ENCODE measurements around the gene CYP21A2. TPM values are rescaled to one million over a fixed set of nuclear protein-coding genes. Genes with fewer than 3 reads are reported as not detected.
"Not testable (repeated sequence)": the region's sequence is repeated elsewhere in the genome, so short reads cannot be mapped to it uniquely, and the experiment has no call there.

Gene CYP21A2
- total and polyA plus RNA-seq, 8 donors, result 0.23 to 2.7 (median 0.77) TPM

DNA sequence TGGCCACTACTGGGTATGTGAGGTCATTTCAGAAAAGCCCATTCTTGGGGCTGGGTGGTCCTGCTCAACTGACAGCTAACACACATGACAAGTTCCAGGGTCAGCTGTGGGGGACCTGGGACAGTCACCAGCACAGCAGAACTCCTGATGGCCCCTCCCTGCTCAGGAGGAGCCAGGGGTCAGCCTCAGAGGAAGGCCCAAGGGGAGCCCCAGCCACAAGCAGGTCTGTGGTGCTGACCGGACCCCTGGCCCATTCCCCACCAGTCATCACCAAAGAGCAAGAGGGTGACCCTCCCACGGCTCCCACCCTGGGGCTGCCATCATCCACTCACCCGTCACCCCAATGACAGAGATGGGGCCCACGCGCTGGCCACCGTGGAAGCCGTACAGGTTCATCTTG is 18.0 kb downstream of the CYP21A2 start:
- WGBS, 2 donors, result 74 to 96% methylated on average over 7 of the region's 7 CpGs
- H3K27ac ChIP-seq, result no peak overlapping the region
- TF ChIP-seq, protein P1, sequence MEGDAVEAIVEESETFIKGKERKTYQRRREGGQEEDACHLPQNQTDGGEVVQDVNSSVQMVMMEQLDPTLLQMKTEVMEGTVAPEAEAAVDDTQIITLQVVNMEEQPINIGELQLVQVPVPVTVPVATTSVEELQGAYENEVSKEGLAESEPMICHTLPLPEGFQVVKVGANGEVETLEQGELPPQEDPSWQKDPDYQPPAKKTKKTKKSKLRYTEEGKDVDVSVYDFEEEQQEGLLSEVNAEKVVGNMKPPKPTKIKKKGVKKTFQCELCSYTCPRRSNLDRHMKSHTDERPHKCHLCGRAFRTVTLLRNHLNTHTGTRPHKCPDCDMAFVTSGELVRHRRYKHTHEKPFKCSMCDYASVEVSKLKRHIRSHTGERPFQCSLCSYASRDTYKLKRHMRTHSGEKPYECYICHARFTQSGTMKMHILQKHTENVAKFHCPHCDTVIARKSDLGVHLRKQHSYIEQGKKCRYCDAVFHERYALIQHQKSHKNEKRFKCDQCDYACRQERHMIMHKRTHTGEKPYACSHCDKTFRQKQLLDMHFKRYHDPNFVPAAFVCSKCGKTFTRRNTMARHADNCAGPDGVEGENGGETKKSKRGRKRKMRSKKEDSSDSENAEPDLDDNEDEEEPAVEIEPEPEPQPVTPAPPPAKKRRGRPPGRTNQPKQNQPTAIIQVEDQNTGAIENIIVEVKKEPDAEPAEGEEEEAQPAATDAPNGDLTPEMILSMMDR (IDR thresholded peaks at IDR 0.05), result no peak
- no peak for FAIRE-seq
- no peak overlapping the region for H3K4me3 ChIP-seq
- intact Hi-C loops (cut with DNase I), result no loop called here
- H3K36me3 ChIP-seq, result no peaks in the 10 kb centered on the region
- H3K9me3 ChIP-seq, result no peaks in the 10 kb centered on the region
- ATAC-seq, result no peak
- H3K27me3 ChIP-seq, result no peaks in the 10 kb centered on the region
- no peak for DNase-seq
- H3K4me1 ChIP-seq, result no peaks in the 10 kb centered on the region

DNA sequence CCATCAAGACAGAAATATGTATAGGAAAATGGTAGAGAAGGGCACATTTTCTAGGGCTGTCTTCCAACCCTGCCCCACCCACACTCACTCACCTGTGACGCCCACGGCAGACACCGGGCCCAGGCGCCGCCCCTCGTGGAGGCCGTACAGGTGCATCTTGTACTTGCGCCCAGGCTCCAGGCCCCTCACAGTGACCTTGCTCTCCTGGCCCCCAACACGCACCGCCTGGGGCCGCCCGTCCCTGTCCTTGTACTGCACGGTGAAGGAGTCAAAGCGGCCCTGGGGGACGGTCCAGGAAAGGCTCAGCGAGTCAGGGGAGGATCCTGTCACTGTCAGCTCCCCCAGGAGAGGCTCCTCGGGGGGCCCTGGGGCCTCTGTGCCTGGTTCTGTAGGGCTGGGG is 19.8 kb downstream of the CYP21A2 start:
- no peak for DNase-seq
- H3K27ac ChIP-seq, result no peak overlapping the region
- TF ChIP-seq, protein P1 (IDR thresholded peaks at IDR 0.05), result no peak
- ATAC-seq, result no peak
- H3K9me3 ChIP-seq, result no peaks in the 10 kb centered on the region
- H3K27me3 ChIP-seq, result no peaks in the 10 kb centered on the region
- H3K4me1 ChIP-seq, result no peaks in the 10 kb centered on the region
- no peak for FAIRE-seq
- no peaks in the 10 kb centered on the region for H3K36me3 ChIP-seq
- intact Hi-C loops (cut with DNase I), result no loop called here
- H3K4me3 ChIP-seq, result no peak overlapping the region
- WGBS, 2 donors, result 65 to 76% methylated on average over 17 of the region's 17 CpGs

DNA sequence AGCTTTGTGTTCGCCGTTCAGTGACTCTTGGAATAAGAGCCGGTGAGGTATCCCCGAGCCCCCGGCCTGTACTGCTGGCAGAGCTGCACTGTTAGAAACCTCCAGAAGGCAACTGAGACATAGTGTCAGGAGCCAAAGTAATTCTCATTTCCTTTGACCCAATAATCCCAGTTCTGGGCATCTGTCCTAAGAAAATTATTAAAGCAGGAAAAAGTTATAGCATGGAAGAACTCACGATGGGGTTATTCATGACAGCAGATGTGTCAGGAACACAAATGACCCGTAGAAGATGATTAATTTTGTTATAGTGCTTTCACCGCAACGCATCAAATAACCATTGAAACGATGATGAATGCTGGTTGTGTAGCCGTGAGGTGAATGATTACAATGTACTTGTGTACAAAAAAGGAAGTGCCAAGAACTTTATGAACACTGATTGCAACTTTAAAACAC is 20.3 kb downstream of the CYP21A2 start:
- Histone ChIP-seq H3K4me1 (no peaks in the 10 kb centered on the region), H3K27ac (no peak overlapping the region), H3K4me3 (no peak overlapping the region), H3K27me3 (no peaks in the 10 kb centered on the region), H3K9me3 (no peaks in the 10 kb centered on the region), H3K36me3 (no peaks in the 10 kb centered on the region)
- ATAC-seq (no peak), FAIRE-seq (no peak), DNase-seq (no peak)
- 46 to 51% methylated on average over 11 of the region's 11 CpGs for WGBS, 2 donors
- TF ChIP-seq, protein P1 (IDR thresholded peaks at IDR 0.05), result no peak
- intact Hi-C loops (cut with DNase I), result no loop called here

DNA sequence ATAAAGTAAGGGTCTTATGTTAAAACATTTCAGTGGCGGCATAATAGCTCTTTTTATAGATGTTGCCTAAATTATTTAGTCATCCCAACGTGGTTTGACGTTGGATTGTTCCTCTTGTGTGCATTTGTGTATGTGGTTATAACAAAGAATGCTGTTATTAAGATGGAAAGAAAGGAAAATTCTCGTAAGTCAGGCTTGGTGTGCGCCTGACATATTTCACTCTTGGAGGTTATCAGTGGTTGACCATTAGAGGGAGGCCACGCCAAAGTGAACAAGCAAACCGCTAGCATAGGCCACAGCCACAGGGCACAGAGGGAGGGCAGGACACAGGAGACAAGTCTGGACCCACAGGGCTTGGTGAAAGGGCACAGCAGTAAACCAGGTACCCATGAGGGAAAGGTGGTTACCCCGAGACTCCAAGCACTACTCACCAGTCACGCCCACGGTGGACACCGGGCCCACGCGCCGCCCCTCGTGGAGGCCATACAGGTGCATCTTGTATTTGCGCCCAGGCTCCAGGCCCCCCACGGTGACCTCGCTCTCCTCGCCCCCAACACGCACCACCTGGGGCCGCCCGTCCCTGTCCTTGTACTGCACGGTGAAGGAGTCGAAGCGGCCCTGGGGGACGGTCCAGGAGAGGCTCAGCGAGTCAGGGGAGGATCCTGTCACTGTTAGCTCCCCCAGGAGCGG is 22.9 kb downstream of the CYP21A2 start:
- FAIRE-seq (no peak), DNase-seq (no peak), ATAC-seq (no peak)
- Histone ChIP-seq H3K27ac (no peak overlapping the region), H3K9me3 (no peaks in the 10 kb centered on the region), H3K4me1 (no peaks in the 10 kb centered on the region), H3K4me3 (no peak overlapping the region), H3K27me3 (no peaks in the 10 kb centered on the region), H3K36me3 (no peaks in the 10 kb centered on the region)
- 77 to 85% methylated on average over 24 to 28 of the region's 28 CpGs for WGBS, 2 donors
- intact Hi-C loops (cut with DNase I), result no loop called here
- TF ChIP-seq, protein P1 (IDR thresholded peaks at IDR 0.05), result no peak

DNA sequence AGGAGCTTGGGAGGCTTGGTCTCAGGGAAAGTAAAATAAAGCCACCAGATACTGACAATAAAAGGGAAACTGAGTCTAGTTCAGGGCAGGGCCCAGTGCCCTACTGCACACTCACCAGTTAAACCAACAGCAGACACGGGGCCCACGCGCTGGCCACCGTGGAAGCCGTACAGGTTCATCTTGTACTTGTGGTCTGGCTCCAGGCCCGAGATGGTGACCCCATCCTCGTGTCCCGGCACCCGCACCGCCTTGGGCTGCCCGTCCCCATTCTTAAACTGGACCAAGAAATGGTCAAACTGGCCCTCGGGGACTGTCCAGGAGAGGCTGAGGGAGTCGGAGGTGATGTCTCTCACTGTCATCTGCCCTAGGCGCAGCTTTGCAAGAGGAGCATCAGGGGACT is 26.5 kb downstream of the CYP21A2 start:
- Histone ChIP-seq H3K9me3 (no peaks in the 10 kb centered on the region), H3K36me3 (no peaks in the 10 kb centered on the region), H3K27me3 (no peaks in the 10 kb centered on the region), H3K4me1 (no peaks in the 10 kb centered on the region), H3K4me3 (no peak overlapping the region), H3K27ac (no peak overlapping the region)
- FAIRE-seq (no peak), ATAC-seq (no peak), DNase-seq (no peak)
- whole genome bisulfite sequencing, 2 donors, result 80 to 86% methylated on average over 14 of the region's 14 CpGs
- intact Hi-C loops (cut with DNase I), result no loop called here
- TF ChIP-seq, protein P1 (IDR thresholded peaks at IDR 0.05), result no peak

DNA sequence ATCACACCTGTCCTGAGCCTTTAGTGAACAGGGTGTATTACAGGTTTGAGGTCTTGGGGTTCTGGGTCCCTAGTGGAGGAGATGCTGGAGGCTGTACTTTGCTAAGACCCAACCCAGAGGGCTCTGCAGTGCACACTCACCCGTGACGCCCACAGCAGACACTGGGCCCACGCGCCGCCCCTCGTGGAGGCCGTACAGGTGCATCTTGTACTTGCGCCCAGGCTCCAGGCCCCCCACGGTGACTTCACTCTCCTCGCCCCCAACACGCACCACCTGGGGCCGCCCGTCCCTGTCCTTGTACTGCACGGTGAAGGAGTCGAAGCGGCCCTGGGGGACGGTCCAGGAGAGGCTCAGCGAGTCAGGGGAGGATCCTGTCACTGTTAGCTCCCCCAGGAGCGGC is 29.3 kb downstream of the CYP21A2 start:
- H3K27ac ChIP-seq; H3K4me1 ChIP-seq; ATAC-seq; H3K4me3 ChIP-seq; H3K36me3 ChIP-seq; FAIRE-seq; H3K9me3 ChIP-seq; DNase-seq; intact Hi-C loops (cut with DNase I); H3K27me3 ChIP-seq: not testable (repeated sequence)
- 84 to 87% methylated on average over 19 of the region's 19 CpGs for WGBS, 2 donors

DNA sequence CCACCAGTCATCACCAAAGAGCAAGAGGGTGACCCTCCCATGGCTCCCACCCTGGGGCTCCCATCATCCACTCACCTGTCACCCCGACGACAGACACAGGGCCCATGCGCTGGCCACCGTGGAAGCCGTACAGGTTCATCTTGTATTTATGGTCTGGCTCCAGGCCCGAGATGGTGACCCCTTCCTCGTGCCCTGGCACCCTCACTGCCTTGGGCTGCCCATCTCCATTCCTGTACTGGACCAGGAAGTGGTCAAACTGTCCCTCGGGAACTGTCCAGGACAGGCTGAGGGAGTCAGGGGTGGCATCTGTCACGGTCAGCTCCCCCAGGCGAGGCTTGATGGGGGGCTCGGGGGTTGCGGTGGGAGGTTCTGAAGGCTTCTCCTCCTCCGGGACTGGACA is 30.1 kb downstream of the CYP21A2 start:
- FAIRE-seq; ATAC-seq; H3K27me3 ChIP-seq; DNase-seq; H3K4me1 ChIP-seq; H3K36me3 ChIP-seq; H3K9me3 ChIP-seq; intact Hi-C loops (cut with DNase I); H3K4me3 ChIP-seq; H3K27ac ChIP-seq: not testable (repeated sequence)
- 79 to 82% methylated on average over 13 of the region's 13 CpGs for WGBS, 2 donors
